Endodermal cell (in vitro differentiated cells): ENCODE results near the gene CALHM6. TPM values are rescaled to one million over a fixed set of nuclear protein-coding genes. Genes with fewer than 3 reads are reported as not detected.

Experiments used
- DNase-seq: peaks from one replicate; pipeline ENCODE4 v3.0.0-alpha.2; 2017
- H3K27ac ChIP-seq: 2 replicates; pipeline ENCODE4 v1.5.1; 2013; ENCODE audit warnings: mild to moderate bottlenecking, low read depth, low read length, moderate library complexity
- H3K27me3 ChIP-seq: 2 replicates; pipeline ENCODE4 v1.6.1; 2013; ENCODE audit warnings: mild to moderate bottlenecking, low read length, moderate library complexity; ENCODE audit not compliant: insufficient read depth, control insufficient read depth, poor library complexity, severe bottlenecking
- H3K36me3 ChIP-seq: 2 replicates; pipeline ENCODE4 v1.7.0; 2013; ENCODE audit warnings: mild to moderate bottlenecking, low read length, moderate library complexity; ENCODE audit not compliant: control insufficient read depth, insufficient read depth
- H3K4me1 ChIP-seq: one replicate; pipeline ENCODE4 v1.7.0; 2013; ENCODE audit warnings: low read length; ENCODE audit not compliant: control insufficient read depth, insufficient read depth
- H3K4me3 ChIP-seq: 2 replicates; pipeline ENCODE4 v1.5.1; 2013; ENCODE audit warnings: mild to moderate bottlenecking, low read length, moderate library complexity
- H3K9ac ChIP-seq: 2 replicates; pipeline ENCODE4 v1.6.1; 2013; ENCODE audit warnings: mild to moderate bottlenecking, low read length, moderate library complexity; ENCODE audit not compliant: poor library complexity, severe bottlenecking; ENCODE audit errors: extremely low read depth
- H3K9me3 ChIP-seq: 2 replicates; pipeline ENCODE4 v1.6.1; 2013; ENCODE audit warnings: mild to moderate bottlenecking, low read length, moderate library complexity; ENCODE audit not compliant: control insufficient read depth
- H3K27ac Mint-ChIP-seq: 2 replicates; pipeline ENCODE4 v1.8.0; 2020; ENCODE audit warnings: mixed read lengths
- H3K27me3 Mint-ChIP-seq: 2 replicates; pipeline ENCODE4 v1.8.0; 2021; ENCODE audit warnings: mild to moderate bottlenecking, mixed read lengths; ENCODE audit not compliant: insufficient read depth
- H3K36me3 Mint-ChIP-seq: 2 replicates; pipeline ENCODE4 v1.8.0; 2020; ENCODE audit warnings: low read depth, mixed read lengths
- H3K4me1 Mint-ChIP-seq: 2 replicates; pipeline ENCODE4 v1.8.0; 2020; ENCODE audit warnings: mixed read lengths
- H3K4me3 Mint-ChIP-seq: 2 replicates; pipeline ENCODE4 v1.8.0; 2020; ENCODE audit warnings: mild to moderate bottlenecking, moderate library complexity, mixed read lengths
- H3K9me3 Mint-ChIP-seq: 2 replicates; pipeline ENCODE4 v1.8.0; 2020; ENCODE audit warnings: mild to moderate bottlenecking, mixed read lengths
- CTCF ChIP-seq: fragments of 200-600 bp; sonication (generic); conservative IDR thresholded peaks from 2 replicates; pipeline ENCODE4 v1.5.0; 2021; ENCODE audit warnings: antibody characterized with exemption, mild to moderate bottlenecking
- WGBS, 2 experiments: methylation state at CpG; one replicate each; pipeline versions ENCODE4 v1.1.5 to v1.1.7; 2013; ENCODE audit warnings: missing lambda C conversion rate in 2 of 2, mixed read lengths in 1 of 2; ENCODE audit not compliant: insufficient coverage in 1 of 2, insufficient read length in 1 of 2; 5-methylcytosine and 5-hydroxymethylcytosine counted together
- total RNA-seq, 2 donors: library from RNA; stranded (reverse); fragmentation: NEBNext Ultra II Directional in 1 of 2; extraction: Animal tissue kit (Norgen Biotek cat#: 25700) in 1 of 2; gene quantifications; 2 replicates in 1 of 2; 3 replicates in 1 of 2; pipeline ENCODE4 v1.2.1, GENCODE V29; 2021

CALHM6 gene
- total RNA-seq, 2 donors from 2014 or later: 0.95 TPM; not detected in 1

DNA sequence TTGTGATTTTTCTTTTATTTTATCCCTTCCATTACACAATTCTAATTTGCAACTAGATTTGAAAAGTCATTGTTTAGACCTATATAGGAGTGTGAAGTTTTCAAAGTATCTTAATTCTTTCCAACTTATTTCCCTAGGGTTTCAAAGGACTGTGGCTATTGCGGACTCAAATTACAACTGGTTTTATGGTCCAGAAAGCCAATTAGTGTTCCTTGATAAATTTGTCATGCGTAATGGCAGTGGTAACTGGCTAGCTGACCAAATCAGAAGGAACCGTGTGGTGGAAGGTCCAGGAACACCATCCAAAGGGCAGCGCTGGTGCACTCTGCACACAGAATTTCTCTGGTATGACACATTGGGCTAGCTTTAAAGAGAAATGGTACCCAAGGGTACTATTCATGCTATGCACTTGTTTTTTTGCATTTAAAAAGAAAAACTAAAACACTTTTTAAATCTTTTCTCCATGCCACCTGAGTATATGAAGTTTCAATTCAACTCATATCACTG, 27.9 kb upstream of the CALHM6 start:
- Histone ChIP-seq H3K36me3 (no peaks in the 10 kb centered on the region), H3K9me3 (no peaks in the 10 kb centered on the region), H3K4me3 (no peak overlapping the region), H3K9ac (no peak overlapping the region), H3K27me3 (no peaks in the 10 kb centered on the region), H3K27ac (no peak overlapping the region), H3K4me1 (peaks cover 3% of the 10 kb centered on the region)
- peaks cover 27% of the 10 kb centered on the region for H3K36me3 Mint-ChIP-seq
- H3K27ac Mint-ChIP-seq: no peak overlapping the region
- H3K4me3 Mint-ChIP-seq: no peak overlapping the region
- TF ChIP-seq CTCF: no peak
- whole genome bisulfite sequencing, 2 experiments: 94 to 96% methylated on average over 4 of the region's 4 CpGs
- DNase-seq: no peak
- H3K4me1 Mint-ChIP-seq: peaks cover 6% of the 10 kb centered on the region
- H3K27me3 Mint-ChIP-seq: no peaks in the 10 kb centered on the region
- no peaks in the 10 kb centered on the region for H3K9me3 Mint-ChIP-seq

DNA sequence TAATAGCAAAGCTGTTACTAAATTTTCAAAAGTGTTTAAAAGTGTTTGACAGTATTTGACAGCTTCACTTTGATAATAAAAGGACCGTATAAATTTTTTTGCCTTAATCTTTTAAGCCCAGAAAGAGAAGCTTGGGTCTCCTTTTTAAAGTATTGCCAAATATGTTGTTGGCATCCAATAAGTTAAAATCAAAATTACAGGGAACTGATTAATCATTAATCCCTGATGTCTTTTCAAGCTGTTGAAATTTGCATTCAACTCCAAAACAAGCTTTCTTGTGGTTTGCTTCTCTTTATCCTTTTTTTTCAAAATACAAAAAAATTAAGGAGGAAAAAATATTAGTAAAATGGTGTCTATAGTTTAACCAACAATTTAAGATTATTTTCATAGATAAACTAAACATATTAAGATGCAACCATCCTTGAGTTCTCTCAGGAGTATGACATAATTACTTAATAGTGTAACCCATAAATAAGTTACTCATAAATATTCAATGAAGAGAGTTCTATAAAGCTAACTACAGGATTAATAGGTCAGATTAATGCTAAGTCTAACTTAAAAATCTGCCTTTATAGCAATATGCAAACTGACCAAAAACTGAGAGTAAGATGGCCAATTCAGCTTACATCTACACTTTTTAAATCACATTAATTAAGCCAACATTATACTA, 27.0 kb upstream of the CALHM6 start:
- no peak overlapping the region for H3K9ac ChIP-seq
- 89 to 92% methylated on average over 1 of the region's 1 CpG for WGBS, 2 experiments
- H3K27ac ChIP-seq: no peak overlapping the region
- H3K4me1 Mint-ChIP-seq: peaks cover 6% of the 10 kb centered on the region
- no peaks in the 10 kb centered on the region for H3K27me3 ChIP-seq
- H3K9me3 ChIP-seq: no peaks in the 10 kb centered on the region
- no peak for DNase-seq
- peaks cover 3% of the 10 kb centered on the region for H3K4me1 ChIP-seq
- H3K36me3 Mint-ChIP-seq: peaks cover 19% of the 10 kb centered on the region
- no peaks in the 10 kb centered on the region for H3K36me3 ChIP-seq
- no peak overlapping the region for H3K4me3 Mint-ChIP-seq
- H3K4me3 ChIP-seq: no peak overlapping the region
- no peak overlapping the region for H3K27ac Mint-ChIP-seq
- H3K9me3 Mint-ChIP-seq: no peaks in the 10 kb centered on the region
- H3K27me3 Mint-ChIP-seq: no peaks in the 10 kb centered on the region
- TF ChIP-seq CTCF: no peak

DNA sequence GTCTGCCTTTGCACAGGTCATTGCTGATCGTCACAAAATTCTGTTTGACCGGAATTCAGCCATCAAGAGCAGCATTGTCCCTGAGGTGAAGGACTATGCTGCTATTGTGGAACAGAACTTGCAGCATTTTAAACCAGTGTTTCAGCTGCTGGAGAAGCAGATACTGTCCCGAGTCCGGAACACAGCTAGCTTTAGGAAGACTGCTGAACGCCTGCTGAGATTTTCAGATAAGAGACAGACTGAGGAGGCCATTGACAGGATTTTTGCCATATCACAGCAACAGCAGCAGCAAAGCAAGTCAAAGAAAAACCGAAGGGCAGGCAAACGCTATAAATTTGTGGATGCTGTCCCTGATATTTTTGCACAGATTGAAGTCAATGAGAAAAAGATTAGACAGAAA, 24.6 kb upstream of the CALHM6 start:
- no peak overlapping the region for H3K27ac ChIP-seq
- H3K4me3 ChIP-seq: no peak overlapping the region
- no peaks in the 10 kb centered on the region for H3K36me3 ChIP-seq
- H3K9me3 ChIP-seq: no peaks in the 10 kb centered on the region
- peaks cover 12% of the 10 kb centered on the region for H3K4me1 Mint-ChIP-seq
- H3K27me3 Mint-ChIP-seq: no peaks in the 10 kb centered on the region
- H3K27me3 ChIP-seq: no peaks in the 10 kb centered on the region
- H3K9ac ChIP-seq: no peak overlapping the region
- 87 to 89% methylated on average over 7 of the region's 7 CpGs for WGBS, 2 experiments
- no peak for TF ChIP-seq CTCF
- H3K36me3 Mint-ChIP-seq: peaks cover 4% of the 10 kb centered on the region
- no peak for DNase-seq
- H3K9me3 Mint-ChIP-seq: no peaks in the 10 kb centered on the region
- no peak overlapping the region for H3K27ac Mint-ChIP-seq
- H3K4me1 ChIP-seq: peaks cover 3% of the 10 kb centered on the region
- no peak overlapping the region for H3K4me3 Mint-ChIP-seq
